ENCODE results near the gene HMGCL.

GRCh38 chr1:23823767-23824166 is 1.5 kb downstream of the HMGCL start:
- no peak for TF ChIP-seq POLR2A (IDR thresholded peaks at IDR 0.05)
- no peak for TF ChIP-seq CTCF (IDR thresholded peaks at IDR 0.05)
